GM21447 (cell line): ENCODE data around the gene MLF2.
"Not testable (repeated sequence)": the region's sequence is repeated elsewhere in the genome, so short reads cannot be mapped to it uniquely, and the experiment has no call there.

ENCODE experiments used
- ATAC-seq: cut with Tn5 transposase; IDR thresholded peaks from one replicate; pipeline ENCODE4 v1.9.1; 2021; ENCODE audit not compliant: unreplicated experiment

MLF2 gene

DNA sequence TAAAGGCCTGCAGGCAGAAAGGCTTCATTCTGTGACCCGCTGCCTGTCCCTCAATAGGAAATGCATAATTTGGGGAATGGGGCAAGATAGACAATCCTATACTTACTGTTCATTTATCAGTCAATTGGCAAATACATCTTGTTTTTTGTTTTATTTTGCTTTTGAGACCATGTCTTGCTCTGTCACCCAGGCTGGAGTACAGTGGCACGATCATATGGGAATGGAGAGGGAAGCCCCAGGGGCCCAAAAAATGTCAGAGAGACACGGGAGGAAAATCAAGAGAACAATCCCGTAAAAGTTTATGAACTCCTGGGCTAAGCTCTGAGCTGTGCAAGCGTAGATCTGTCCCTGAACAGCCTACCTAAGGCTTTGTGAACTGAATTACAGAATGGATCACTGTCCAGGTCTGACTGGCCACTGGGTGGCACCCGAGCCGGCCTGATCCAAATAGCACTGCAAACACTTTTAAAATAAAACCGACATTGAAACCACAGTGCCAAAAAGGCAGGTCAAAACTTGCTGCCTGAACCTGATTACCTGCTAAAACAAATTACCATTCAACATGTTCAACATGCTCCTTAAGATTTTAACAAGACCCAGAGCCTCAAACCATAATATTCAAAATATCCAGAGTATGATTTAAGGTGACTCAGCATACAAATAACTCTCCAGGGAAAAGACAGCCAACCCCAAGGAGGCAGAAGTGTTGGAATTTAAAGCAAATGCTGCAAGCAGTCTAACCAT, 17.3 kb downstream of the MLF2 start:
- ATAC-seq: no peak

DNA sequence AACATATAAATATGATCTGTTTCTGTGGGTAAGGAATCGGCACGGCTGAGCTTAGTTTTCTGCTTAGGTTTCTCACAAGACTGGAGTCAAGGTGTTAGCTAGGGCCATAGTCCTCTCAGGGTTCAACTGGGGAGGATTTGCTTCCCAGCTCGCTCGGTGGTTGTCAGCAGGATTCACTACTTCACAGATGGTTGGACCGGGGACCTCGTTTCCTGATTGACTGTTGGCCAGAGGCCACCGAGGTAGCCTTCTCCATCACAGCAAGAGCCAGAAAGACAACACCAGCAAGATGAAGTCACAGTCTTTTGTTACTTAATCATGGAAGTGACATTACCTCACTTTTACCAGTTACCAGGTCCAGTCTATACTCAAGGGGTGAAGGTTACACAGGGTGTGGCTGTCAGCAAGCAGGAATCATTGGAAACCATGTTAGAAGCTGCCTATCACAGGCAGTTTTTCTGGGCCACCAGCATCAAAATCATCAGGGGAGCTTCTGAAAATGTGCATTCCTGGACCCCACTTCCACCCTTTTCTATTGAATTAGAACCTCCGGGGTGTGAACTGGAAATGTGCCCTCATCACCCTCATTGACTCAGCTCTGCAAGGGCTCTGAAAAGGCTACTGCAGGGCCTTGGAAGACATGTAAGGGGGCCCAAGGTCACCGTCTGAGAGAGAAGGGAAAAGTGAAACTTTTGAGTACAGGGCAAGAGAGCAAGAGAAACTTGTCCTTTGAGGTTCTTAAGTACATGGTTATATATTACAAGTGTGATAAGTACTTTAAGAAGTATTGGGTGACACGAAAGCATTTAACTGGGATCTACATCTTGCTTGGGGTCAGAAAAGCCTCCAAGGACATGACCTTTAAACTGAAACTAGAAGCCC, 18.2 kb downstream of the MLF2 start:
- no peak for ATAC-seq

- no peak for ATAC-seq
Measured at GRCh38 chr12:6730169-6730568, 22.8 kb downstream of the MLF2 start.

DNA sequence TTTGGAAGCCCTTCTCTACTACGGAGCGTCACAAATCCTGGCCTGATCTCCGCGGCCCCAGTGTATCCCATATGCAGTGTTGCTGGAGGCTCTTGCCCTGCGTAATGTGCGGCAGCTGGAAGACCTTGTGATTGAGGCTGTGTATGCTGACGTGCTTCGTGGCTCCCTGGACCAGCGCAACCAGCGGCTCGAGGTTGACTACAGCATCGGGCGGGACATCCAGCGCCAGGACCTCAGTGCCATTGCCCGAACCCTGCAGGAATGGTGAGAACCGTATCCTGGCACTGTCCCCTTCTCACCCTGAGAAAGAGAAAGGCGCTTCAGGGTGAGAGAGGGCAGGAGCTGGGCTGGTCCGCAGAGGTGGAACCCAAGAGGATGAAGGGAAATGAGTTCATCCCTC, 23.8 kb downstream of the MLF2 start:
- no peak for ATAC-seq

GRCh38 chr12:6725350-6725749, 27.6 kb downstream of the MLF2 start:
- no peak for ATAC-seq

DNA sequence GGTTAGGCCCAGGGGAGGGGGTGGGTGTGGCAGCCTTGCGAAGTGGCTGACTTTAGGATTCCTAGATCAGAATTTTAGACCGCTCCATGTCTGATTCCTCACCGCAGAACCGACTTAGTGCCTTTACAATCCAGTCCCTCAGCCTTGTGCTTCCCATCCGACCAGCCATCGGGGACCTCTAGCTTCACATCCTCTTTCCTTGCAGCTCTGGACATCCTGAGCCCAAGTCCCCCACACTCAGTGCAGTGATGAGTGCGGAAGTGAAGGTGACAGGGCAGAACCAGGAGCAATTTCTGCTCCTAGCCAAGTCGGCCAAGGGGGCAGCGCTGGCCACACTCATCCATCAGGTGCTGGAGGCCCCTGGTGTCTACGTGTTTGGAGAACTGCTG, 28.5 kb downstream of the MLF2 start:
- peak; percentile 39 for ATAC-seq

GRCh38 chr12:6723607-6724408, 29.1 kb downstream of the MLF2 start, which contains the start of gene COPS7A:
TSS of gene COPS7A (plus strand) at chr12:6724046. CDS start at chr12:6724657, 611 bp downstream.
- ATAC-seq: peak; percentile 91

GRCh38 chr12:6722863-6723262, 30.1 kb downstream of the MLF2 start:
- ATAC-seq: no peak

DNA sequence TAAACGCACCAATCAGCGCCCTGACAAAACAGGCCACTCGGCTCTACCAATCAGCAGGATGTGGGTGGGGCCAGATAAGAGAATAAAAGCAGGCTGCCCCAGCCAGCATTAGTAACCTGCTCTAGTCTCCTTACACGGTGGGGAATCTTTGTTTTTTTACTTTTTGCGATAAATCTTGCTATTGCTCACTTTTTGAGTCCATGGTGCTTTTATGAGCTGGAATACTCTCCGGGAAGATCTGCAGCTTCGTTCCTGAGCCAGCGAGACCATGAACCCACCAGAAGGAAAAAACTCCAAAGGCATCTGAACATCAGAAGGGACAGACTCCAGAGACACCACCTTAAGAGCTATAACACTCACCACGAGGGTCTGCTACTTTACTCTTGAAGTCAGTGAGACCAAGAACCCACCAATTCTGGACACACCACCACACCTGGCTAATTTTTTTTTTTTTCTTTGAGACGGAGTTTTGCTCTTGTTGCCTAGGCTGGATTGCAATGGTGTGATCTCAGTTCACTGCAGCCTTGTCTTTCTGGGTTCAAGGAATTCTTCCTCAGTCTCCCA, 36.0 kb downstream of the MLF2 start:
- ATAC-seq: no peak

DNA sequence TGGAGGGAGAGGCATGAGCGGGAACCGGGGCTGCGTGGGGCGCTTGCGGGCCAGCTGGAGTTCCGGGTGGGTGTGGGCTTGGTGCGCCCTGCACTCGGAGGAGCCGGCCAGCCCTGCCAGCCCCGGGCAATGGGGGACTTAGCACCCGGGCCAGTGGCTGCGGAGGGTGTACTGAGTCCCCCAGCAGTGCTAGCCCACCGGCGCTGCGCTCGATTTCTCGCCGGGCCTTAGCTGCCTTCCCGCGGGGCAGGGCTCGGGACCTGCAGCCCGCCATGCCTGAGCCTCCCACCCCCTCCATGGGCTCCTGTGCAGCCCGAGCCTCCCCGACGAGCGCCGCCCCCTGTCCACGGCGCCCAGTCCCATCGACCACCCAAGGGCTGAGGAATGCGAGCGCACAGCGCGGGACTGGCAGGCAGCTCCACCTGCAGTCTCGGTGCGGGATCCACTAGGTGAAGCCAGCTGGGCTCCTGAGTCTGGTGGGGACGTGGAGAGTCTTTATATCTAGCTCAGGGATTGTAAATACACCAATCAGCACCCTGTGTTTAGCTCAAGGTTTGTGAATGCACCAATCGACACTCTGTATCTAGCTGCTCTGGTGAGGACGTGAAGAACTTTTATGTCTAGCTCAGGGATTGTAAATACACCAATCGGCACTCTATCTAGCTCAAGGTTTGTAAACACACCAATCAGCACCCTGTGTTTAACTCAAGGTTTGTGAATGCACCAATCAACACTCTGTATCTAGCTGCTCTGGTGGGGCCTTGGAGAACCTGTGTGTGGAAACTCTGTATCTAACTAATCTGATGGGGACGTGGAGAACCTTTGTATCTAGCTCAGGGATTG, 36.7 kb downstream of the MLF2 start:
- not testable (repeated sequence) for ATAC-seq

GRCh38 chr12:6708960-6709394, 44.0 kb downstream of the MLF2 start:
- no peak for ATAC-seq

GRCh38 chr12:6708351-6708750, 44.6 kb downstream of the MLF2 start:
- ATAC-seq: not testable (repeated sequence)

GRCh38 chr12:6703631-6704030, 49.3 kb downstream of the MLF2 start:
- ATAC-seq: no peak

DNA sequence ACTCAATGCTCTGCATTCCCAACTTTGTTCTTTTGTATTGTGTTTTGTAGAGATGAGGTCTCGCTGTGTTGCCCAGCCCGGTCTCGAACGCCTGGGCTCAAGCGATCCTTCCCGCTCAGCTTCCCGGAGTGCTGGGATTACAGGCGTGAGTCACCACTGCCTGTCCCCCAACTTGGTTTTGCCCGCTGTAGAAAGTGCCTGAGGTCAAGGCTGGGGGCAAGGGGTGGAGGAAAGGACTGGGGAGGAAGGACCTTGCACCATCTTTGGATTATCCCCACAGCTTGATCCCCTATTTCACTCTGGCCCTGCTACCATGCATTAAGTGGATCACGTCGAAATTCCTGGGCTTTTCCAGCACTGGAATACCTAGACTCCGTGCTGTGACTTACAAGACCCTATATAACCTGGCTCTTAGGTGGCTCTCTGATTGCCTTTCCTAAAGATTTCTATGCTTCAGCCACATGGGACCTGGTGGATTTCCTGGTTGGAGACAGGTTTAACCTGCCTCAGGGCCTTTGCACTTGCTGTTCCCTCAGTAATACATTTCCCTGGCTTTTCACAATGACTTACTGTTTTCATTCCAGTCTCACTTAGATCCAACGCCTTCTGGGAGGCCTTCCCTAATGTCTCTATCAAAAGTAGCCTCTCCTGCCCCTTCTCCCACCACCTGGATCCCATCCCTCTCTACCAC, 51.7 kb downstream of the MLF2 start:
- ATAC-seq: no peak

DNA sequence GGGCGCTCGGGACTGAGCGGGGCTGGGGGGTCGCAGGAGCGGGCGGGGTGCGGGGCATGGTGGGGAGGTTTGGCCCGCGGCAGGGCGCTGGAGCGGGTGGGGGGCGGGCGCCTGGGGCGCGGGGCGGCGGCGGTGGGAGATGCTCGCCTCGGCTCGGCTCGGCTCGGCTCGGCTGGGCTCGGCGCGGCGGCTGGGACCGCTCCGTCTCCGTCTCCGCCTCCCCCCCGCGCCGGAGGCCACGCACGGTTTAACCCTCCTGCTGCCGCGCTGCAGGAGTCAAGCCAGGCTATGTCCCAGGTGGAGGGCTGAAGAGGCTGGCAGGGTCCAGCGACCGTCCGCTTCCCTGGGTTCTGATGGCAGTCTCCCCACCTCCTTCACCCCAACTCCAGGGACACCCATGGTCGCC, 52.3 kb downstream of the MLF2 start, which contains the start of gene PIANP:
Gene PIANP (minus strand): TSS at position 170 of the 406 bp plus-strand sequence. CDS start 2,754 bp downstream, outside the sequence.
- no peak for ATAC-seq

DNA sequence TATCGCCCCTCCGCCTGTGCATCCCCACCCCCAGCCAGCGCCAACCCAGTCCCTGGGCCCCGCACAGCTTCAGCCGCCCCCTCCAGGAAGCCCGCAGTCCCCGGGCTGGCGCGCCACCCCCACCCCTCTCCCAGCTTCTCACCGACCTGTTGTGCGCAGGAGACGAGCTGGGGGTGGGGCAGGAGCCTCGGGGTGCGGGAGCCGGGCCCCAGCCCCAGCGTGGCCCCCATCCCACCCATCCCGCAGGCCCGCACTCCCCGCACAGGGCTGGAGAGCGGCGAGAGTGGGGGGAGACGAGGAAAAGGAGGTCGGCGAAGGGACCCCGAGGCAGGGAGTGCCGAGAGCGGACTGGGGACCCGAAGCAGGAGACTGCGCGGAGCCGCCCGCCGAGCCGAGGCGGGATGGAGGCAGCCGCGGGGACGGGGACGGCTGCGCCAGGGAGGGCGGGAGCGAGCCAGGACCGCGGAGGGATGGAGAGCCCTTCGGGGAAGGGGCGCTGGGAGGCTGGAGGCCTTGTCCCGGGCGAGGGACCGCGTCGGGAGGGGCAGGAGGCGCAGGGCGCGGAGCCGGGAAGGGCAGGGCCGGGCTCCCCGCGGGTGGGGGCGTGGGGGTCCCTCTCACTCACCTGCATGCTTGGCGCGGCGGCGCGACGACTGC, 52.8 kb downstream of the MLF2 start:
- no peak for ATAC-seq

DNA sequence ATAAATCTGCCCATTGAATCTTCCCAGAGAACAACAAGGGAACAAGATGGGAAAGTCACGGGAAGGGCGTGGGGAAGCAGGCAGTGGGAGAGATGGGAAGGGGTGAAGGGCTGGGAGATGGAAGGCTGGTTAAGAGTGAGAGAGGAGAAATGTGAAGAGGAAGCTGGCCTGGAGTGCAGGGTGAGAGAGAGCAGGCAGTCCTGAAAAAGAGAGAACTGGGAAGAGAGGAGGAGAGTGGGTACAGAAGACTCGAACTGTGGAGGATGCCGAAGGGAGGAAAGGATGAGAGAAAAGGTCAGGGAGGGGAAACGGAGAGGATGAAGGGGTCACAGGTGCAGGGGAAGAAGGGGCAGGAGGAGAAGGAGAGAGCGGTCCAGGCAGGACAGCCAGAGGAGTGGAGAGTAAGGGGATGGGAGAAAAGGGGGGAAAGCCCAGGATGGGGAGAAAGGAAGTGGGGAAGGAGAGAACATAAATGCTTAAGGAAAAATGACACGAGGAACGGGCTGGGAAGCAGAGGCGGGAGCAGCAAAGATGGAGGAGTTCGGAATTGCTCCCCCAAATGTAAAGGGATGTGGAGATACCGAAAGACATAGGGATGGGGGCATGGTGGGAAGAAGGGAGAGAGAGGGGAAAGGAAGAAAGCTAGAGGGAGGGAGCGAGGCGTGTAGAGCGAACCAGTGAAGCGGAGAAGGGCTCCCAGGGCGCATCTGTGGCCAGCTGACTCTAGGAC, 53.5 kb downstream of the MLF2 start:
- no peak for ATAC-seq
